Body of pancreas (tissue), 4 donors: ENCODE measurements around the gene DCLK3.

ENCODE experiments used
- POLR2A ChIP-seq, 3 donors: fragments of 450-650 bp; IDR thresholded peaks; one replicate each; pipeline ENCODE4 v1.6.1; 2016; ENCODE audit warnings: antibody characterized with exemption in 3 of 3, mild to moderate bottlenecking in 2 of 3
- TF ChIP-seq, protein P1 (sequence below), 7 experiments: fragments of 450-650 bp in 4 of 7; fragments of 200-600 bp in 3 of 7; sonication (generic) in 3 of 7; IDR thresholded peaks; one replicate each; pipeline ENCODE4 v1.5.1; 2016 to 2019; ENCODE audit warnings: antibody characterized with exemption in 7 of 7

DNA sequence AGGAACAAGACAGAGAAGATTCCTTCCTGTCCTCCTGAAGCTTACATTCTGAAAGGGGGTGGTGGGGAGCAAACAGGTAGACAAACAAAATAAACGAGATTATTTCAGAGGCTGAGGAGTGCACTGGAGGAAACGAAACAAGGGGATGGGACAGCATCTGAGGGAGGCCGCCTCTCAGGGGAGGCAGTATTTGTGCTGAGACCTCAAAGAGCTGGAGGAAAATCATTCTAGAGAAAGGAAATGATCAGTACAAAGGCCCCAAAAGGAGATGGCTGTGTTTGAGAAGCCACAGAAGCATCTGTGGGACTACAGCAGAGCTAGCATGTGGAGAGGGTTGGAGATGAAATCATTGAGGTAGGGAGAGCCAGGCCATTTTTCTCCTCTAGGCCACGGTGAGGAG is 55.1 kb downstream of the DCLK3 start:
- TF ChIP-seq, protein P1, sequence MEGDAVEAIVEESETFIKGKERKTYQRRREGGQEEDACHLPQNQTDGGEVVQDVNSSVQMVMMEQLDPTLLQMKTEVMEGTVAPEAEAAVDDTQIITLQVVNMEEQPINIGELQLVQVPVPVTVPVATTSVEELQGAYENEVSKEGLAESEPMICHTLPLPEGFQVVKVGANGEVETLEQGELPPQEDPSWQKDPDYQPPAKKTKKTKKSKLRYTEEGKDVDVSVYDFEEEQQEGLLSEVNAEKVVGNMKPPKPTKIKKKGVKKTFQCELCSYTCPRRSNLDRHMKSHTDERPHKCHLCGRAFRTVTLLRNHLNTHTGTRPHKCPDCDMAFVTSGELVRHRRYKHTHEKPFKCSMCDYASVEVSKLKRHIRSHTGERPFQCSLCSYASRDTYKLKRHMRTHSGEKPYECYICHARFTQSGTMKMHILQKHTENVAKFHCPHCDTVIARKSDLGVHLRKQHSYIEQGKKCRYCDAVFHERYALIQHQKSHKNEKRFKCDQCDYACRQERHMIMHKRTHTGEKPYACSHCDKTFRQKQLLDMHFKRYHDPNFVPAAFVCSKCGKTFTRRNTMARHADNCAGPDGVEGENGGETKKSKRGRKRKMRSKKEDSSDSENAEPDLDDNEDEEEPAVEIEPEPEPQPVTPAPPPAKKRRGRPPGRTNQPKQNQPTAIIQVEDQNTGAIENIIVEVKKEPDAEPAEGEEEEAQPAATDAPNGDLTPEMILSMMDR (IDR thresholded peaks at IDR 0.05) = no peak
- no peak for TF ChIP-seq POLR2A (IDR thresholded peaks at IDR 0.05)
